ENCODE measurements around the gene FCRLA. TPM values are rescaled to one million over a fixed set of nuclear protein-coding genes. Genes with fewer than 3 reads are reported as not detected.
"Not testable (repeated sequence)": the region's sequence is repeated elsewhere in the genome, so short reads cannot be mapped to it uniquely, and the experiment has no call there.

Gene FCRLA
- total RNA-seq, 2 donors from 2014 or later, result not detected

DNA sequence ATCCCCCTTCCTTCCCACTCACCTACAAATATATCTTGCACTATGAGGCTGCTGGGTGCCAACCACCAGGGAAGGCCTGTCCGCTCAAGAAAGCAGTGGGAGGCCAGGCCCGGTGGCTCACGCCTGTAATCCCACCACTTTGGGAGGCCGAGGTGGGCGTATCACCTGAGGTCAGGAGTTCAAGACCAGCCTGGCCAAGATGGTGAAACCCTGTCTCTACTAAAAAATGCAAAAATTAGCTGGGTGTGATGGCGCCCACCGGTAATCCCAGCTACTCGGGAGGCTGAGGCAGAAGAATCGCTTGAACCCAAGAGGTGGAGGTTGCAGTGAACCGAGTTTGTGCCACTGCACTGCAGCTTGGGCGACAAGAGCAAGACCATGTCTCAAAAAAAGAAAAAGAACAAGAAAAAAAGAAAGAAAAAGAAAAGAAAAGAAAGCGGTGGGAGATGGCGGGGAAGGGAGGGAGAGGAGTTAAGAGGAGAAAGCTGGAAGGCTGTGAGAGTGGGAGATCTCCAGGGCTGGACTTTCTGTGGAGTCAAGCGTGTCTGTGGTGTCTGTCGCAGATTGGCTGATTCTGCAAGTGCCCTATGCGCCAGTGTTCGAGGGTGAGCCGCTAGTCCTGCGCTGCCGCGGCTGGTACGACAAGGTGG is 18.4 kb downstream of the FCRLA start:
- not testable (repeated sequence) for H3K36me3 Mint-ChIP-seq; DNase-seq (ENCODE audit: low spot score in 2 of 2); H3K9me3 Mint-ChIP-seq; ATAC-seq
- peak overlapping the region in 1 of 2 donors; percentile 43 for H3K27ac Mint-ChIP-seq

DNA sequence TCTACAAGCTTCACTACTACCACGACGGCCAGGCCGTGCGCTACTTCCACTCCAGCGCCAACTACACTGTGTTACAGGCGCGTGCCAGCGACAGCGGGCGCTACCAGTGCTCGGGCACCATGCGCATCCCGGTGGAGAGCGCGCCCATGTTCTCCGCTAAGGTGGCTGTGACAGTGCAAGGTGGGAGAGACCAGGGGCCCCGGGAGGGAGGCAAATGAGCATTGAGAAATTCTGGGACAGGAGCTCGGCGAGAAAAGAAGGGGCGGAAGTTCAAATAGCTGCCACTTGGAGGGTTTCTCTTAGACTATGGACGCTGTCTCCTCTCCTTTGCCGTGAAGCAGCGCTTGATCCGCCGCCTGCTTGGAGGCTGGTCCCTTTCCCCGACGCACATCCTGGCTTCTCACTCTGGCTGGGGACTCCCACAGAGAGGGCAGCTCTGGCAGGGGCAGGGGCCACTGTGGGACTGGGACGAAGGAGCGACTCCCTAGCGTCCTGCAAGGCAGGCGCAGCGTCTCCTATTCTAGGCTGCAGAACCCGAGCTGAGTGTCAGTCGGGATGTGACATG is 19.0 kb downstream of the FCRLA start:
- Mint-ChIP-seq H3K27ac (peak overlapping the region in 1 of 2 donors; percentile 43), H3K36me3 (no peaks in the 10 kb centered on the region), H3K9me3 (no peaks in the 10 kb centered on the region)
- DNase-seq (ENCODE audit: low spot score in 2 of 2) (peak in 1 of 2 donors; percentile 31), ATAC-seq (peak; percentile 12 to 13)

DNA sequence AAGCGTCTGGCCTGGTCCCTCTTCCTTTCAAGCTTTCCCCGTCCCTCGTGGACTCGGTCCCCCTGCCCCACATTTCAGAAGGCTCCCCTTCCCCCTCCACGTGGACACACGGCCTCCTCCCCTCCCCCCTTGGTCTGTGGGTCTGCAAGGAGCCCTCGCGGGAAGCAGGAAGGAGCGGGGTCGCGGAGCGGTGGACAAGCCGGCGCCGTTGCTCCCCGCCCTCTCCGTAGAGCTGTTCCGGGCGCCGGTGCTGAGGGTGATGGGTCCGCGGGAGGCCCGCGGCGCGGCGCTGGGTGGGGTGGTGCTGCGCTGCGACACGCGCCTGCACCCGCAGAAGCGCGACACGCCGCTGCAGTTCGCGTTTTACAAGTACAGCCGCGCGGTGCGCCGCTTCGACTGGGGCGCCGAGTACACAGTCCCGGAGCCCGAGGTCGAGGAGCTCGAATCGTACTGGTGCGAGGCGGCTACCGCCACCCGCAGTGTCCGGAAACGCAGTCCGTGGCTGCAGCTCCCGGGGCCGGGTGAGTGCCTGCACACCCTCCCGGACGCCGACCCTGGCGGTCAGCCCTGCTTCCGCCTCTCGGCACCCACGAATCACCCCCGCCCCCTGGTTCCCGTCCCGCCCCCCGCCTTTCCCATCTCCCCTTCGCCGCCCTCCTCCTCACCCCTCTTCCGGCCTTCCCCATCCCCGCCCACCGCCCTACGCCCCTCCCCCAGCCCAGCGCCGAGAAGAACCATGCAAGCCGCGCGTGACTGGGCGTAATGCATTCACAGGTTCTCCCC is 19.6 kb downstream of the FCRLA start:
- peak; percentile 37 to 60 for ATAC-seq
- Mint-ChIP-seq H3K27ac (no peak overlapping the region), H3K36me3 (no peaks in the 10 kb centered on the region), H3K9me3 (no peaks in the 10 kb centered on the region)
- DNase-seq (ENCODE audit: low spot score in 2 of 2), result peak; percentile 45 to 67

DNA sequence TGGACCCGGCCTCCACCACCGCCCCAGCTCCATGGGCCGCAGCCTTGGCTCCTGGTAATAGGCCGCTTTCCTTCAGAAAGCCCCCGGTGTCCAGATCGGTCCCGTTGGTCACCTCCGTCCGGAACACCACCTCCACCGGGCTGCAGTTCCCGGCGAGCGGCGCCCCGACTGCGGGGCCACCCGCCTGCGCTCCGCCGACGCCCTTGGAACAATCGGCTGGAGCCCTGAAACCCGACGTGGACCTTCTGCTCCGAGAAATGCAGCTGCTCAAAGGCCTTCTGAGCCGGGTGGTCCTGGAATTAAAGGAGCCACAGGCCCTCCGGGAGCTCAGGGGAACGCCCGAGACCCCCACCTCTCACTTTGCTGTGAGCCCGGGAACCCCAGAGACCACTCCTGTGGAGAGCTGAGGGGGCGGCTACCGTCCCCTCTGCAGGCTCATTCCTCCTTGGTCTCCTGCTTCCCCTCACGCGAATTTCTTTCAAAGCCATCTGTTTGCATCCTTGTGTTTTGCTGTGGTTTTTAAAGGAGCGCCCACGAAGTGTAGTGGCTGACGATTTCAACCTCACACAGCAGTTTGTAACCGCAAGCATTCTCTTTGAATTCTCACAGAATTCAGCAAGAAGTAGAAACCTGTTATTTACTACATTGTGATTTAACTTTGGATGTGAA is 20.4 kb downstream of the FCRLA start:
- ATAC-seq, result peak; percentile 21 to 52

DNA sequence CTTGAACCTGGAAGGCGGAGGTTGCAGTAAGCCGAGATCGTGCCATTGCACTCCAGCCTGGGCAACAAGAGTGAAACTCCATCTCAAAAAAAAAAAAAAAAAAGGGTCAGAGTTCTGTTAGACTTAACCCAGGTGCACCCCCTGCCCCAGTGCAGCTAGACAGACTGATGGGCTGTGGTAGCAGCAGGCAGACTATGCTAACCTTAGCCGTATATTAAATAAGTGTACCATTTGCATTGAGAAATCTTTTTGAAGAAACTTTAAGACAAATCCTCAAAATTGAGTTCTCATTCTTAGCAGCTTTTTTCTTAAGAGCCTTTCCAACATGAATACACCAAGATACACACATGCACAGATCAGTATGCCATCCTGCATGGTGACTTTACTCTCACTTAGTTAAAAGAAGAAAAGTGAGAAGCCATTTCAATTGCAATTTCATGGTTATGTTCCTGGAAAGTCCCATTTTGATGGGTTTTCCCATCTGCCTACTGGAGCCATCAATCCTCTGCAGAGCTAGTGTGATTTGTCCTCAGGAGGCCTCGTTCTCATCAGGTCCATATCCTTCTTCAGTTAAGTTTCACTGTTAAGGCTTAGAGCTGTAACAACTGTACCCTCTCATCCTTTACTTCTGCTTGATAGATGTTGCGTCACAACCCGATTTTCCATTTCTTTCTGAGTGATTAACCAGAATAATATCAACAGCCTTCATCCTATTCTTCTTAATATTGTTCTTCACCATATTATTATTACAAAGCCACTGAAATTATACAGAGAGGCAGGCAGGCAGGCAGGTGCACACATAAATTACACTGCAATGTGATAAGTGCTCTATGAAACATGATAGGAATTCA is 21.6 kb downstream of the FCRLA start:
- H3K27ac Mint-ChIP-seq, result no peak overlapping the region
- ATAC-seq (no peak), DNase-seq (ENCODE audit: low spot score in 2 of 2) (no peak)
- H3K9me3 Mint-ChIP-seq, result no peaks in the 10 kb centered on the region
- no peaks in the 10 kb centered on the region for H3K36me3 Mint-ChIP-seq

More for the DNA sequence above, 20.4 kb downstream of the FCRLA start:
- peak; percentile 28 to 60 for DNase-seq (ENCODE audit: low spot score in 2 of 2)
- Mint-ChIP-seq H3K36me3 (no peaks in the 10 kb centered on the region), H3K27ac (peak overlapping the region; percentile 11 to 85), H3K9me3 (no peaks in the 10 kb centered on the region)

DNA sequence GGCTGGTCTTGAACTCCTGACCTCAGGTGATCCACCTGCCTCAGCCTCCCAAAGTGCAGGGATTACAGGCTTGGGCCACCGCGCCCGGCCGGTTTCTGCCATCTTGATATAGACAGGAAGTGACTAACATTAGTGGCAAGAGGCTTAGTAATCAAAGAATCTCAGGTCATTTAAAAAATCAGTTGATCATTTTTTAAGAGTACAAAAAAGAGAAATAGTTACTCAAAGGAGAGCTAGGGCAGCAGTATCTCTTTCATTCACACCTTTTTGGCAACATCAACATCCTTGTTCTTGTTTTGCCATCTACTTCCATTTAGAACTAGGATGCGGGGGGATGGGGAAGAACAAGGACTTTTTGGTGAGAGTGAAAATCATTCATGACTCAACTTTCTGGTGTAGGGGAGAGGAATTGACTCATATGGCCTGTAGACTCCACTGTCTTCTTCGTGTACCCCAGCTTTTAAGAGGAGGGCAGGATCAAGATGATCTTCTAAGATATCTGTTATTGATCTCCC is 23.1 kb downstream of the FCRLA start:
- H3K9me3 Mint-ChIP-seq, result no peaks in the 10 kb centered on the region
- peak overlapping the region; percentile 70 to 88 for H3K27ac Mint-ChIP-seq
- DNase-seq (ENCODE audit: low spot score in 2 of 2) (peak in 1 of 2 donors; percentile 61), ATAC-seq (peak; percentile 70 to 75)
- H3K36me3 Mint-ChIP-seq, result no peaks in the 10 kb centered on the region

DNA sequence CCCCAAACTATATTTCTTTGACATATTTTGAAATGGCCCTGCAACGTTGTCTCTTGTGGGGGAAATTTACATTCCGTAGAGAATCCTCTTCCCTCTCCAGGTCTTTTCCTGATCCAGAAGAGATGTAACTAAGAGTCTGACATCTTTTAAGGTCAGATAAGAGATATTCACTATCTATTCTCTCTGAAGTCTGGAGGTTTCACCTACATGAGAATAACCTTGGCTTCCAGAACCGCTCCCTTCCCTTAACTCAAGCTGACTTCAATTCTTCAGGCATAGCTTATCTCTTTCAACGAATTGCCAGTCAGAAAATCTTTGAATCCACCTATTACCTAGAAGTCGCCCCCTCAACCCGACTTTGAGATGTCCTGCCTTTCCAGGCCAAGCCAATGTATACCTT is 24.2 kb downstream of the FCRLA start:
- ATAC-seq, result no peak
- Mint-ChIP-seq H3K9me3 (no peaks in the 10 kb centered on the region), H3K27ac (no peak overlapping the region), H3K36me3 (no peaks in the 10 kb centered on the region)
- no peak for DNase-seq (ENCODE audit: low spot score in 2 of 2)

DNA sequence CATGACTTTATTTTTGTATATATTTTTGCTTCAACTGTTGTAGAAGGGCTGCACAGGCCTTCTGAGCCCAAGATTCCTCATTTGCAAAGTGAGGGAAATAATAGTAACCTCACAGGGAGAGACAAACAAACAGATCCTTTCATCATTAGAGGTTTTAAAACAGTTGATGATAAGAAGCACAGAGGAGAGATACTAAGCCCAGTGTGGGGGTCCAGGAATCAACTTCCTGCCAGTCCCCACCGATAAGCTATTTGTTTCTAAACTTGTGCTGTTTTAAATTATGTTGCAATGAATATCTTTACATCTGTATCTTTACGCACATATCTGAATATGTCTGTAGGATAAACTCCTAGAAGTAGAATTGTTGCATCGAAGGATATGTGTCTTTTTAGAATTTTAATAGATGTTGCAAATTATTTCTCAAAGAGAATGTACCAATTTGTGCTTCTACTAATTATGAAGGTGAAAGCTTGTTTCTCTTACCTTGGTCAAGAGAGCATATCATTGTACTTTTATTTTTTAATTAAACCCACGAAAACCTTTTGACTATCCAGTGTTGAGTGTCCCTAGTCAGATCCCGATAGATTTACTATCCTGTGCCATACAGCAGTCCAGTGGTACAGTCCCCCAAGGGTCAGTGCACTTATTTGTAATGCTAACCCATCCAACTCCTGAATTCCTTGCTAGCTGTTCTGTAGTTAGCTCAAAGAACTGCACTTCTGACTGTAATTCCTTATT is 25.1 kb downstream of the FCRLA start:
- Mint-ChIP-seq H3K36me3 (no peaks in the 10 kb centered on the region), H3K27ac (no peak overlapping the region), H3K9me3 (no peaks in the 10 kb centered on the region)
- no peak for ATAC-seq
- no peak for DNase-seq (ENCODE audit: low spot score in 2 of 2)

DNA sequence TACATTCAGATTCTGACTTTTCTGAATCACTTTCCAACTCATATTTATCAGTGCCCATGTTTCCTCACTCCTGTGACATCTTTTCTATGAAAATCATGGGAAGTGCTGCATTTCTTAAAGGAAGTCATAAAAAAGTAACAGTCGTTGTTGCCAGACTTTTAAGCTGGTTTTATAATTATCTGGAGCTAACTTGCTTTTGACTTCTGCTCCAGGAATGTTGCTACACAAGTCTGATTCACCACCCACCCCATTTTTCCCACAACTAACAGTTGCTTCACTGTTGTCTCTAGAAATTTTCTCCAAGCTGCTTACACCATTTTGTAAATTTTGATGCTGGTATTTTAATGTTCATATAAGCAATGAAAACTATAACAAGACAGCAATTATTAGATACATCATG is 26.5 kb downstream of the FCRLA start:
- ATAC-seq (no peak), DNase-seq (ENCODE audit: low spot score in 2 of 2) (no peak)
- no peaks in the 10 kb centered on the region for H3K9me3 Mint-ChIP-seq
- H3K27ac Mint-ChIP-seq, result no peak overlapping the region
- no peaks in the 10 kb centered on the region for H3K36me3 Mint-ChIP-seq

DNA sequence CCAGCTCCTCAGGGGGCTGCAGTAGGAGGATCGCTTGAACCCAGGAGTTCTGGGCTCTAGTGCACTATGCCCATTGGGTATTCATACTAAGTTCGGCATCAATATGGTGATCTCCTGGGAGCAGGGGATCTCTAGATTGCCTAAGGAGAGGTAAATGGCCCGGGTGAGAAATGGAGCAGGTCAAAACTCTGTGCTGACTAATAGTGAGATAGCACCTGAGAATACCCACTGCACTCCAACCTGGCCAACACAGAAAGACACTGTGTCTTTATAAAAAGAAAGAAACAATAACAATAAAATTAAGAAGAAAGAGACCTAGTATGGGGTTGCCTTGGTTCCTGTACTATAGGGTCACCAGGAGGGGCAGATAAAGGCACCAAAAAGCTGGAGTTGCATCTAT is 28.8 kb downstream of the FCRLA start:
- H3K27ac Mint-ChIP-seq, result peak overlapping the region in 1 of 2 donors; percentile 7
- no peak for ATAC-seq
- no peak for DNase-seq (ENCODE audit: low spot score in 2 of 2)
- H3K9me3 Mint-ChIP-seq, result no peaks in the 10 kb centered on the region
- no peaks in the 10 kb centered on the region for H3K36me3 Mint-ChIP-seq

DNA sequence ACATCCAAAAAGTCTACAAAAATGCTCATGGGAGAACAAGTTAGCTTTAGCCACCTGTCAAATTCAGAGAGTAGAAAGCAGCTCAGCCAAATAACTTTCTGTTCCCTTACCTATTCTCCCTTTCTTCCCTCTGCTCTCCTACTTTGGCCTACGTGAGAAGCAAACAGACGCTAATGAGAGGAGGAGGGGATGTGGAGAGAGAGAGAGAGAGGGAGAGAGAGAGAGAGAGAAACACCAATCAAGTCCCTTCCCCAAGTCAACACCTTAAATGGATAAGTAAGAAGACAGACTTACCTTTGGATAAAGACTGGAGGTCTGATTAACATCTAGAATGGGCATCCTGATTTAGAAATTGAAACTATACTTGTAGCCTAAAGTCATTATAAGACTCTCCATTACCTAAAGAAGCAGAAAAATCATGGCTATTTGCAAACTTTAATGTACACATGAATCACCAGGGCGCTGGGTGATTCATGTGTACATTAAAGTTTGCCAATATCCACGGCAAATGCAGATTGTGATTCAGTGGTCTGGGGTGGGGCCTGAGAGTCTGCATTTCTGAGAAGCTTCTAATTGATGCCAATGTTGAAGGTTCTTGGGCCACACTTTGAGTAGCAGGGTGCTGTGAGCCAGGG is 29.4 kb downstream of the FCRLA start:
- no peaks in the 10 kb centered on the region for H3K9me3 Mint-ChIP-seq
- ATAC-seq (peak; percentile 47 to 84), DNase-seq (ENCODE audit: low spot score in 2 of 2) (peak in 1 of 2 donors; percentile 30)

DNA sequence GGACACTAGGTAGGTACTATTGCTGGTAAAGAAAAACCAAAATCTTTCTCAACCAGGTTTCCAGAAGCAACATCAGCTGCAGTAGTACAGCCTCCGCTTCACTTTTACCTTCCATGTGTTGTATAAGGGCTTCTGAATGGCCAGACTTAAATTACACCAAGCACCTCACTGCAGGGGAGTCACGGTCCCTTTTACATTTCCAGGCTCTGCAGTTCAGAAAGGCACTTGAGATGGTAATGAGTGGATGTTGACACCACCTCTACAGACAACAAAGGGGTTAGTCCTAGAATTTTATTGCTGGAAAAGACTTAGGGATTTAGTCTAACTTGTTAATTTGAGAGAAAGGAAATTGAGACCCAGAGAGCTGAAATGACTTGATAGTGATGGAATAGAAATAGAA is 30.6 kb downstream of the FCRLA start:
- no peaks in the 10 kb centered on the region for H3K9me3 Mint-ChIP-seq
- no peak for ATAC-seq
- DNase-seq (ENCODE audit: low spot score in 2 of 2), result no peak
- H3K36me3 Mint-ChIP-seq, result no peaks in the 10 kb centered on the region
- no peak overlapping the region for H3K27ac Mint-ChIP-seq

More for the DNA sequence above, 29.4 kb downstream of the FCRLA start:
- Mint-ChIP-seq H3K36me3 (no peaks in the 10 kb centered on the region), H3K27ac (no peak overlapping the region)

DNA sequence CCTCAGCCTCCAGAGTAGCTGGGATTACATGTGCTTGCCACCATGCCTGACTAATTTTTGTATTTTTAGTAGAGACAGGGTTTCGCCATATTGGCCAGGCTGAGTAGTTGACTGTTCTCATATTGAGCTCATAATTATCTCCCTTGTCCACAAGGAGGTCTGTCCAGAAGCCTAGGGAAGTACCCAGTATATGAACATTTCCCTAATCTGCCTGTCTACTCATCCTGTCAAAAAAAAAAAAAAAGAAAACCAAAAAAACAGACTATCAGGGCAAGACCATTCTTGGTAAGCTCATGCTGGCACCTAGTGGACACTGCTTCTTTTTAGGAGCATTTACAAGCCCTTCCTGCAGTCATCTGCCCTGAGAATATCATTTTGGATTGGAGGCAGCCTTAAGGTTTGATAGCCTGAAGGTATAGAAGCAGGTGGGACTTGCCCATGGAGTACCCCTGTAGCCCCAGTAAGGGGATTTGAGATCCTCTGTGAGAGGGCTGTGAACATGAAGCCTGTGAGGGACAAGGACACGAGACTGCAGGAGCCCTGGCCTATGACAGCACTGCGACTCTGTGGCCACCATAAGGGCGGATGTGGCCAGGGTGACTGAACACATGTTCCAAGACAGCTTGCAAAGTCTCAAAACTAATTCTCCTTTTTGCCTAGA is 31.7 kb downstream of the FCRLA start:
- H3K9me3 Mint-ChIP-seq, result no peaks in the 10 kb centered on the region
- peak overlapping the region in 1 of 2 donors; percentile 30 for H3K27ac Mint-ChIP-seq
- no peaks in the 10 kb centered on the region for H3K36me3 Mint-ChIP-seq

DNA sequence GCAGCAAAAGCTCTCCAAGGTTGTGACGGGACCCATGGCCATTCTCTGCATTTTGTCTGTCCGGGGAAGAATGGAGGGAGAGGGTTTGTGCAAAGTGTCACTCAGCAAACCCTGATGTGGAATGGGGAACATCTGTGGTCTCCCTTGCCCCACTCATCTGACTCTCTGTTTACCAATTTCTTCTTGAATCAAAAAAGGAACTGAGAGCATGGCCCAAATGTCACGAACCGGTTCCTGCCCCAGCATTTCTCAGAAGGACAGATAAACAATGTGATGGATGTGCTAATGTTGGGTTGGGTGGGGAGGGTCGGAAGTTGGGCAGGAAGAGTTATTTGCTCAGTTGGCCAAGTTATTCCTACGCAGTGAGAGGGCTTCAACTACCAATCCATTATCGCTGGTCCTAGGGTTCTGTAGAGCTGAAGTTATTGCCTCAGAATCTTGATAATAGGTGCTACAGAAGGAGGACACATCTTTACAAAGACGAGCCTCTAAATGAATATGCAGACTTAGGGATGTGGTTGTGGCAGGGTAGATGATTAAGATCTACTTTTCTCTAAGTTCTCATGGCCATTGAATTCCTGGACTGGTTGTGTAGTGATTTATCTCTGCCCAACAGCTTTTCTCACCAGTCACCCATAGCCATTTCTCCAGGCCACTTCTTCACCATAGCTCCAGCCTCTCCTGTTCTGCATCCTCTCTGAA is 33.0 kb downstream of the FCRLA start:
- Mint-ChIP-seq H3K9me3 (no peaks in the 10 kb centered on the region), H3K36me3 (no peaks in the 10 kb centered on the region), H3K27ac (peak overlapping the region in 1 of 2 donors; percentile 30)
- no peak for DNase-seq (ENCODE audit: low spot score in 2 of 2)
- no peak for ATAC-seq

More for the DNA sequence above, 31.7 kb downstream of the FCRLA start:
- DNase-seq (ENCODE audit: low spot score in 2 of 2), result peak; percentile 31 to 71
- ATAC-seq, result peak; percentile 59 to 80

All from activated naive CD4-positive, alpha-beta T cell treated with anti-CD3 and anti-CD28 coated beads, Interleukin-2, amount 50 U/mL, for 72 hours (primary cell).